Neural progenitor cell (in vitro differentiated cells): ENCODE measurements around the gene RAB1B. TPM values are rescaled to one million over a fixed set of nuclear protein-coding genes. Genes with fewer than 3 reads are reported as not detected.

ENCODE experiments used
- DNase-seq: peaks from one replicate; pipeline ENCODE4 v3.0.0-alpha.2; 2016; ENCODE audit warnings: low spot score
- H2AFZ ChIP-seq: fragments of 200-600 bp; sonication (generic); replicated peaks from 2 replicates; pipeline ENCODE4 v1.6.1; 2016; ENCODE audit warnings: antibody characterized with exemption
- H3F3A ChIP-seq: fragments of 200-600 bp; sonication (generic); 2 replicates; pipeline ENCODE4 v1.6.1; 2016; ENCODE audit warnings: antibody characterized with exemption, low read depth
- H3K27ac ChIP-seq: fragments of 200-600 bp; sonication (generic); 2 replicates; pipeline ENCODE4 v1.5.1; 2016; ENCODE audit warnings: mild to moderate bottlenecking
- H3K27me3 ChIP-seq: fragments of 200-600 bp; sonication (generic); 2 replicates; pipeline ENCODE4 v1.6.1; 2016; ENCODE audit warnings: mild to moderate bottlenecking, moderate library complexity
- H3K36me3 ChIP-seq: fragments of 200-600 bp; sonication (generic); 2 replicates; pipeline ENCODE4 v1.5.1; 2016
- H3K4me1 ChIP-seq: fragments of 200-600 bp; sonication (generic); 2 replicates; pipeline ENCODE4 v1.6.1; 2016; ENCODE audit warnings: mixed run types
- H3K4me2 ChIP-seq: fragments of 200-600 bp; sonication (generic); 2 replicates; pipeline ENCODE4 v1.6.1; 2016
- H3K4me3 ChIP-seq: fragments of 200-600 bp; sonication (generic); 2 replicates; pipeline ENCODE4 v1.5.1; 2016
- H3K79me2 ChIP-seq: fragments of 200-600 bp; sonication (generic); 2 replicates; pipeline ENCODE4 v1.6.1; 2016; ENCODE audit warnings: low read depth
- H3K9ac ChIP-seq: fragments of 200-600 bp; sonication (generic); 2 replicates; pipeline ENCODE4 v1.6.1; 2016
- H3K9me3 ChIP-seq: fragments of 200-600 bp; sonication (generic); 2 replicates; pipeline ENCODE4 v1.5.1; 2016; ENCODE audit warnings: low read depth
- H4K20me1 ChIP-seq: fragments of 200-600 bp; sonication (generic); 2 replicates; pipeline ENCODE4 v1.6.1; 2016; ENCODE audit warnings: low read depth
- H3K27ac Mint-ChIP-seq: 3 replicates; pipeline ENCODE4 v1.8.0; 2021; ENCODE audit warnings: mixed read lengths
- H3K27me3 Mint-ChIP-seq: 2 replicates; pipeline ENCODE4 v1.8.0; 2022; ENCODE audit warnings: low read depth, mild to moderate bottlenecking, inconsistent platforms, moderate library complexity, mixed read lengths; ENCODE audit not compliant: insufficient read depth
- H3K36me3 Mint-ChIP-seq: 3 replicates; pipeline ENCODE4 v1.8.0; 2021; ENCODE audit warnings: mixed read lengths
- H3K4me1 Mint-ChIP-seq: 3 replicates; pipeline ENCODE4 v1.8.0; 2021; ENCODE audit warnings: mixed read lengths
- H3K4me3 Mint-ChIP-seq: 3 replicates; pipeline ENCODE4 v1.8.0; 2021; ENCODE audit warnings: mild to moderate bottlenecking, moderate library complexity, mixed read lengths
- H3K9me3 Mint-ChIP-seq: 3 replicates; pipeline ENCODE4 v1.8.0; 2020; ENCODE audit warnings: mixed read lengths
- EZH2 ChIP-seq: fragments of 200-600 bp; sonication (generic); IDR thresholded peaks from 2 replicates; pipeline ENCODE4 v1.6.1; 2017; ENCODE audit warnings: antibody characterized with exemption, mild to moderate bottlenecking, moderate library complexity
- EZH2phosphoT487 ChIP-seq: fragments of 200-600 bp; sonication (generic); IDR thresholded peaks from 2 replicates; pipeline ENCODE4 v1.6.1; 2017; ENCODE audit warnings: antibody characterized with exemption
- total RNA-seq: library from RNA; depleted of rRNA; stranded (reverse); fragments of >200 nt; gene quantifications from 2 replicates; pipeline ENCODE4 v1.2.3, GENCODE V29; 2015; ENCODE audit warnings: low replicate concordance
- TF ChIP-seq, protein P1 (sequence below): fragments of 200-600 bp; sonication (generic); IDR thresholded peaks from 2 replicates; pipeline ENCODE4 v1.5.1; 2017; ENCODE audit warnings: antibody characterized with exemption, mild to moderate bottlenecking

Gene RAB1B
- total RNA-seq, 1 donor from 2014 or later, result 54.0 TPM

DNA sequence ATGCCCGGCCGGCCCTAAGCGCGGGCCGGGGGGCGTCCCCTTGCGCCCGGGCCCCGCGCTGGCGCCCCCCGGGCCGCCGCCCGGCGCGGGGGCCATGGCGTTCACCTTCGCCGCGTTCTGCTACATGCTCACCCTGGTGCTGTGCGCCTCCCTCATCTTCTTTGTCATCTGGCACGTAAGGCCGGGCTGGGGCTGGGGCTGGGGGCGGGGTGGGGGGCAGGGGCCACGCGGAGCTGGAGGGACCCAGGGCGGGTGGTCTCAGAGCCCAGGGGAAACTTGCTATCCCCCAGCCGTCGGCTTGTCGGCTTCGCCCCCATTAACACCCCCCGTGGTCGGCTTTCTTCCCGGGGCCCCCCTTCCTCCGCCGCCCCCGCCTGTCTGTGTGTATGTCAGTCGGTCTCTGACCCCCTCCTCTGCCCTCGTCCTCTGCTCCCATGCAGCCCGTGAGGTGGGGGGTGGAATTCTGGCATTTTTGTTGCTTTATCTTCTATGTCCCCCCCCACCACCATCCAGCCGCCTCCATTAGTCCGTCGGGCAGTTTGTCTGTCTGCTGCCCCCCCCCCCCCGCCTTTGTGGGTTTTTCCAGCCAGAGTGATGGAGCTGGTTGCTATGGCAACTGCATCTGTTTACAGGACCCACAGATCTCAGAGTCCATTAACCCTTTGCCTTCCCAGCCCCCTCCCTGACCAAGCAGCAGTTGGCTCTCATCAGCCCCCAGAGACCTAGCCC is 10.1 kb downstream of the RAB1B start:
- Histone ChIP-seq H3F3A (peaks cover 30% of the 10 kb centered on the region), H3K79me2 (no peaks in the 10 kb centered on the region), H3K4me2 (peak overlapping the region; percentile 90), H2AFZ (no peak overlapping the region), H3K4me3 (peak overlapping the region; percentile 49), H3K27ac (no peak overlapping the region), H4K20me1 (peaks cover 54% of the 10 kb centered on the region), H3K9me3 (no peaks in the 10 kb centered on the region), H3K27me3 (peaks cover 17% of the 10 kb centered on the region), H3K36me3 (no peaks in the 10 kb centered on the region), H3K4me1 (peaks cover 22% of the 10 kb centered on the region), H3K9ac (no peak overlapping the region)
- H3K36me3 Mint-ChIP-seq, result peaks cover 6% of the 10 kb centered on the region
- H3K4me3 Mint-ChIP-seq, result peak overlapping the region; percentile 91
- TF ChIP-seq, protein P1, sequence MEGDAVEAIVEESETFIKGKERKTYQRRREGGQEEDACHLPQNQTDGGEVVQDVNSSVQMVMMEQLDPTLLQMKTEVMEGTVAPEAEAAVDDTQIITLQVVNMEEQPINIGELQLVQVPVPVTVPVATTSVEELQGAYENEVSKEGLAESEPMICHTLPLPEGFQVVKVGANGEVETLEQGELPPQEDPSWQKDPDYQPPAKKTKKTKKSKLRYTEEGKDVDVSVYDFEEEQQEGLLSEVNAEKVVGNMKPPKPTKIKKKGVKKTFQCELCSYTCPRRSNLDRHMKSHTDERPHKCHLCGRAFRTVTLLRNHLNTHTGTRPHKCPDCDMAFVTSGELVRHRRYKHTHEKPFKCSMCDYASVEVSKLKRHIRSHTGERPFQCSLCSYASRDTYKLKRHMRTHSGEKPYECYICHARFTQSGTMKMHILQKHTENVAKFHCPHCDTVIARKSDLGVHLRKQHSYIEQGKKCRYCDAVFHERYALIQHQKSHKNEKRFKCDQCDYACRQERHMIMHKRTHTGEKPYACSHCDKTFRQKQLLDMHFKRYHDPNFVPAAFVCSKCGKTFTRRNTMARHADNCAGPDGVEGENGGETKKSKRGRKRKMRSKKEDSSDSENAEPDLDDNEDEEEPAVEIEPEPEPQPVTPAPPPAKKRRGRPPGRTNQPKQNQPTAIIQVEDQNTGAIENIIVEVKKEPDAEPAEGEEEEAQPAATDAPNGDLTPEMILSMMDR, result no peak
- TF ChIP-seq EZH2phosphoT487, result no peak
- TF ChIP-seq EZH2, result no peak
- peak overlapping the region; percentile 85 for H3K27ac Mint-ChIP-seq
- peaks cover 3% of the 10 kb centered on the region for H3K27me3 Mint-ChIP-seq
- DNase-seq, result peak; percentile 69
- peaks cover 46% of the 10 kb centered on the region for H3K4me1 Mint-ChIP-seq
- H3K9me3 Mint-ChIP-seq, result no peaks in the 10 kb centered on the region

DNA sequence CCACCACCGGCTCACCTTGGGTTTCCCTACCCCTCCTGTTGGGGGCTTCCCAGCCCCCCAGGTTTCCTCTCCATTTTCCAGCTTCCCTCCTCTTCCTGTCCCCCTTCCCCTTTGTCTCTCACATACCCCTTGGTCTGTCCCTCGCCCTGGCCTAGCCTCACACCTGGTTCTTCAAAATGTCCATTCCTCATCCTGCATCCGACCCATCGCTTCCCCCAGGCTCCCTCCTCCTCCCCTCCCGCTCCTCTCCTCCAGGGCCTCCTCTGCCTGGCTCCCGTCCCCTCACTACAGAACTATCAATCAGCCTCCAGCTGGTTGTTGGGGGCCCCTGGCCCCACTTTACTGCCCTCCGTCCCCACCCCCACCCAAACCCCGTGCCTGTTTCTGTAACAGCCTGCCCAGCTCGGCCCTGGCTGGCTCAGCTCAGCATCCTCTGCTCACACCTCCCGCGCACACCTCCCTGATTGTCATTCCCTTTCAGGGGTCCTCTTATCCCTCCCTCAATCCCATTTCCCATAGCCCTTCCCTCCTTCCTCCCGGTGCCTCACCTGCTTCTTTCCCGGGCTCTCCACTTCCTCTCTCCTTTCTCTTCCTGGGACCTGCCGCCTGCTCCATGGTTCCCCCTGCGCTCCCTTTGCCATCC is 10.8 kb downstream of the RAB1B start:
- Histone ChIP-seq H3K4me1 (peaks cover 22% of the 10 kb centered on the region), H3K79me2 (no peaks in the 10 kb centered on the region)
- peaks cover 46% of the 10 kb centered on the region for H3K4me1 Mint-ChIP-seq

DNA sequence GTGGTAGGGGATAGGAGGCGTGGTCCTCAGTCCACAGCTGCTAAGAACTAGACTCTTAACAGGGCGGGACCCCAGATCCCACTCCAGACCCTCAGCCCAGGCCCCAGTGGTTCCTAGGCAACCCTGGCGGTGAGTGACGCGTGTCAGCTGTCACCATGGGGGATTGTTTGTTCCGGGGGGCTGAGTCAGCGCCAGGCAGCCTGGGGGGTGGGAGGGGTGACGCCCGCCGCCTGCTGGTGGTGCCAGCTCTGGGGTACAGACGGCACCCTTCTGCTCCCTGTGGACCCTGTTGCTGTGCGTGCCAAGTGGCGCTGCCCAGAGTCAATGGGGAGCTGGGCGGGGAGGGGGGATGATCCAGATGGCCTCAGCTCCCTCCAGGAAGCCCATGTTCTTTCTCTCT is 12.0 kb downstream of the RAB1B start:
- Mint-ChIP-seq H3K9me3 (no peaks in the 10 kb centered on the region), H3K27me3 (peaks cover 4% of the 10 kb centered on the region), H3K4me3 (peak overlapping the region; percentile 91), H3K27ac (no peak overlapping the region), H3K36me3 (peaks cover 2% of the 10 kb centered on the region), H3K4me1 (peaks cover 50% of the 10 kb centered on the region)
- peaks cover 54% of the 10 kb centered on the region for H4K20me1 ChIP-seq
- no peaks in the 10 kb centered on the region for H3K36me3 ChIP-seq
- DNase-seq, result peak; percentile 35
- TF ChIP-seq EZH2, result no peak
- TF ChIP-seq EZH2phosphoT487, result no peak
- TF ChIP-seq, protein P1, result no peak
- H2AFZ ChIP-seq, result no peak overlapping the region
- no peak overlapping the region for H3K27ac ChIP-seq
- H3K27me3 ChIP-seq, result peaks cover 17% of the 10 kb centered on the region
- peaks cover 33% of the 10 kb centered on the region for H3F3A ChIP-seq
- H3K4me1 ChIP-seq, result peaks cover 22% of the 10 kb centered on the region
- no peak overlapping the region for H3K4me2 ChIP-seq
- H3K9ac ChIP-seq, result no peak overlapping the region
- H3K4me3 ChIP-seq, result no peak overlapping the region
- H3K9me3 ChIP-seq, result no peaks in the 10 kb centered on the region
- H3K79me2 ChIP-seq, result no peaks in the 10 kb centered on the region

More for the DNA sequence above, 10.8 kb downstream of the RAB1B start:
- peak overlapping the region; percentile 91 for H3K4me3 Mint-ChIP-seq
- H3K27ac Mint-ChIP-seq, result peak overlapping the region; percentile 19
- peak overlapping the region; percentile 49 for H3K4me3 ChIP-seq
- H3K4me2 ChIP-seq, result peak overlapping the region; percentile 90
- no peaks in the 10 kb centered on the region for H3K36me3 ChIP-seq
- peaks cover 33% of the 10 kb centered on the region for H3F3A ChIP-seq
- H3K27ac ChIP-seq, result no peak overlapping the region
- no peaks in the 10 kb centered on the region for H3K9me3 ChIP-seq
- peaks cover 3% of the 10 kb centered on the region for H3K27me3 Mint-ChIP-seq
- DNase-seq, result no peak
- H4K20me1 ChIP-seq, result peaks cover 54% of the 10 kb centered on the region
- H3K9ac ChIP-seq, result no peak overlapping the region
- no peak overlapping the region for H2AFZ ChIP-seq
- TF ChIP-seq, protein P1, result no peak
- TF ChIP-seq EZH2phosphoT487 (no peak), EZH2 (no peak)
- H3K27me3 ChIP-seq, result peaks cover 17% of the 10 kb centered on the region
- H3K9me3 Mint-ChIP-seq, result no peaks in the 10 kb centered on the region
- peaks cover 3% of the 10 kb centered on the region for H3K36me3 Mint-ChIP-seq
